Epidermal melanocyte (primary cell): Measurements from ENCODE around the gene GRHPR.
"Not testable (repeated sequence)": the region's sequence is repeated elsewhere in the genome, so short reads cannot be mapped to it uniquely, and the experiment has no call there.

Experiments used
- DNase-seq: peaks from one replicate; pipeline ENCODE4 v3.0.0; 2011; ENCODE audit warnings: low spot score; ENCODE audit not compliant: insufficient read length

The GRHPR gene

GRCh38 chr9:37420271-37421215, 2.0 kb upstream of the GRHPR start:
- no peak for DNase-seq

GRCh38 chr9:37421914-37422288, 595 bp upstream of the GRHPR start:
- DNase-seq: no peak

- DNase-seq: no peak
Measured at GRCh38 chr9:37423508-37423907, 1.0 kb downstream of the GRHPR start.

- DNase-seq: no peak
Measured at GRCh38 chr9:37424204-37424685, 1.7 kb downstream of the GRHPR start.

GRCh38 chr9:37424686-37425297, 2.3 kb downstream of the GRHPR start:
- no peak for DNase-seq

- DNase-seq: no peak
Measured at GRCh38 chr9:37425298-37425752, 2.8 kb downstream of the GRHPR start.

- not testable (repeated sequence) for DNase-seq
Measured at GRCh38 chr9:37426431-37426830, 3.9 kb downstream of the GRHPR start.

GRCh38 chr9:37426846-37427245, 4.3 kb downstream of the GRHPR start:
- no peak for DNase-seq

- DNase-seq: no peak
Measured at GRCh38 chr9:37428345-37428744, 5.8 kb downstream of the GRHPR start.

- DNase-seq: no peak
Measured at GRCh38 chr9:37429441-37430285, 7.2 kb downstream of the GRHPR start.

GRCh38 chr9:37430841-37431597, 8.5 kb downstream of the GRHPR start:
- DNase-seq: no peak

GRCh38 chr9:37432020-37432419, 9.5 kb downstream of the GRHPR start:
- DNase-seq: no peak

- peak; percentile 48 for DNase-seq
Measured at GRCh38 chr9:37433867-37434371, 11.4 kb downstream of the GRHPR start.

GRCh38 chr9:37436540-37436939, 14.0 kb downstream of the GRHPR start:
- no peak for DNase-seq

GRCh38 chr9:37437010-37437409, 14.5 kb downstream of the GRHPR start:
- DNase-seq: no peak

GRCh38 chr9:37437621-37438020, 15.1 kb downstream of the GRHPR start:
- DNase-seq: no peak

- DNase-seq: no peak
Measured at GRCh38 chr9:37438359-37438758, 15.9 kb downstream of the GRHPR start.

- DNase-seq: no peak
Measured at GRCh38 chr9:37441776-37442370, 19.4 kb downstream of the GRHPR start.

- no peak for DNase-seq
Measured at GRCh38 chr9:37442556-37442955, 20.1 kb downstream of the GRHPR start.

GRCh38 chr9:37443566-37443965, 21.1 kb downstream of the GRHPR start:
- DNase-seq: no peak
